Hepatic stellate cell (primary cell): ENCODE measurements around the gene FGGY.
A peak's percentile ranks its signal among the peaks of the same experiment; 100 is the strongest.
"Not testable (repeated sequence)": the region's sequence is repeated elsewhere in the genome, so short reads cannot be mapped to it uniquely, and the experiment has no call there.

Experiments used
- DNase-seq: peaks from one replicate; pipeline ENCODE4 v3.0.0; 2011; ENCODE audit warnings: low spot score

FGGY gene

GRCh38 chr1:59289570-59289969 lies 7.3 kb upstream of the FGGY start:
- no peak for DNase-seq

DNA sequence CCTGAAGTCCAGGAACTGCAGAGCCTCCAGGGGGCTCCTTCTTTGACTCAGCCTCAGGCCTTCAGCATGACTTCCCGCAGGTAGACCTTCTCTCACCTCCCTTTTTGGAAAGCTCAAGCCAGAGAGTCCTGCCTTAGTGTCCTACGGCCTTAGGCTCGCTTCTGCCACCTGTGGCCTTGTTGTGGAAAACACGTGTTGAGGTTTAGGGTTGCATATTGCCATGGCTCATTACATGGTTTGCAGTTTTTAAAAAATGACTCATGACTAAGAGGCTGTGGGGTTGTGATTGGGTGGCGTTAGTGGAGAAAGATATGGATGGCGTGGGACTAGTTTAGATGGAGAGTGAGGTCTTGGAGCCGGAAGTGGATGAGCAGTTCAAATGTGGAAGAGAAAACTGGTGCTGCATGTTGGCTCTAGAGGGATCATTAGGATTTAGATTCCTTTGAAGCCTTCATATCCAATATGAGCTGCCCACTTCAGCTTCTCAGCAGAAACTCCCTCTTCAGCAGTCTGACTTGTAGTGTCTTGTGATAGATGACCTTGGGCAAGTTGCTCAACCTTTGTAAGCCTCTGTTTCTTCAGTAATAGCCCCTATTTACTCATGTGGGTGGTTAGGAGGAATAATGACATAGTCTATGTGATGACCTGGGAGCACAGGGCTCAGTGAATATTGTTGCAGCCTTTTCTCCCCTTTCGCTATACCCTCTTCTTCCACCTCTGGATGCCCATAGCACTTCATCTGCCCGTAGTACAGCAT lies 6.5 kb upstream of the FGGY start:
- peak; percentile 17 for DNase-seq

- DNase-seq: no peak
Measured at GRCh38 chr1:59291561-59291960, 5.3 kb upstream of the FGGY start.

GRCh38 chr1:59292562-59292961 lies 4.3 kb upstream of the FGGY start:
- DNase-seq: no peak

GRCh38 chr1:59293206-59293605 lies 3.7 kb upstream of the FGGY start:
- no peak for DNase-seq

DNA sequence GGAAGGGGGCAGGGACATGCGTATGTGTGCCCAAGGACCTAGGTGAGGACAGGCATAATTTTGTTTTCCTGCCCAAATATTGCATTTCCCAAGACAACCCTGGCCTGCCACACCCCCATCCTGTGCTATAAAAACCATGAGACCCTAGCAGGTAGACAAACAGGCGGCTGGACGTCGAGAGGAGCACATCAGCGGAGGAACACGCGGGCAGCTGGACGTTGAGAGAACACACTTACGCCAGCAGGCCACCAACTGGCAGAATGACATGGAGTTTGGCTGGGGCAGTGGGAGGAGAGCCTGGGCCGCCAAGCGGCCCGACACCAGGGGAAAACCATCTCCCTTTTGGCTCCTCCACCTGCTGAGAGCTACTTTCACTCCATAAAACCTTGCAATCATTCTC lies 3.0 kb upstream of the FGGY start:
- DNase-seq: no peak

DNA sequence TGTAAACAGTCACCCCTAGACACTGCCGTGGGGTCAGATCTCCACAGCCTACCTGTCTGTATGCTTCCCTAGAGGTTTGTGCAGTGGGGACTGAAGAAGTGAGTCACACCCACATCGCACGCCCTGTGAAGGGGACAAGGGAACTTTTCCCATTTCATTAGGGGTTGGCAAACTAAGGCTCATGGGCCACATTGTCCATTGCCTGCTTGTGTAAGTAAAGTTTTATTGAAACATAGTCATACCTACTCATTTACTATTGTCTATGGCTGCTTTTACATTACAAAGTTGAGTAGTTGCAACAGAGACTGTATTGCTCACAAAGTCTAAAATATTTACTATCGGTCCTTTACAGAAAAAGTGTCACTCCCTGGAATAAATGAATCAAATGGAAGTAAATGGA lies 2.5 kb upstream of the FGGY start:
- no peak for DNase-seq

GRCh38 chr1:59295618-59296017 lies 1.3 kb upstream of the FGGY start:
- no peak for DNase-seq

- no peak for DNase-seq
Measured at GRCh38 chr1:59298026-59298583, 1.2 kb downstream of the FGGY start.

- no peak for DNase-seq
Measured at GRCh38 chr1:59298710-59299346, 1.9 kb downstream of the FGGY start.

GRCh38 chr1:59299670-59300069 lies 2.8 kb downstream of the FGGY start:
- DNase-seq: not testable (repeated sequence)

DNA sequence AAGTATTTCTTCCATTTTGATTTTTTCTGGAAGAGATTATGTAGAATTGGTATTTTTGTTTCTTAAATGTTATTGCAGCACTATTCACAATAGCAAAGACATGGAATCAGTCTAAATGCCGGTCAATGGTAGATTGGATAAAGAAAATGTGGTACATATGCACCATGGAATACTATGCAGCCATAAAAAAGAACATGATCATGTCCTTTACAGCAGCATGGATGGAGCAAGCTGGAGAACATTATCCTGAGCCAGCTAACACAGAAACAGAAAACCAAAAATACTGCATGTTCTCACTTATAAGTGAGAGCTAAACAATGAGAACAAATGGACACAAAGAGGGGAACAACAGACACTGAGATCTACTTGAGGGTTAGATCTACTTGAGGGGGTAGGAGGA lies 5.4 kb downstream of the FGGY start:
- DNase-seq: no peak

DNA sequence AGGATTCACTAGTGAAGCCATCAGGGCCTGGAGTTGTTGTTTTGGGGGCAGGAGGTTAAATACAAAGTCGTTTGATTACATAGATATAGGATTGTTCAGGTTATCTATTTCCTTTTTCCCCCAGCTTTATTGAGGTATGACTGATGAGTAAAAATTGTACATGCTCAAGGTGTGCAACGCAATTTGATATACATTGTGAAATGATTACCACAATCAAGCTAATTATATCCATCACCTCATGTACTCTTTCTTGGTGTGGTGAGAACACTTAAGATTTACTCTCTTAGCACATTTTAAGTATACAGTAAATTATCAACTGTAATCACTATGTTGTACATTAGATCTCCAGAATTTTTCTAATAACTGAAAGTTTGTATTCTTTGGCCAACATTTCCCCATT lies 6.0 kb downstream of the FGGY start:
- DNase-seq: no peak

DNA sequence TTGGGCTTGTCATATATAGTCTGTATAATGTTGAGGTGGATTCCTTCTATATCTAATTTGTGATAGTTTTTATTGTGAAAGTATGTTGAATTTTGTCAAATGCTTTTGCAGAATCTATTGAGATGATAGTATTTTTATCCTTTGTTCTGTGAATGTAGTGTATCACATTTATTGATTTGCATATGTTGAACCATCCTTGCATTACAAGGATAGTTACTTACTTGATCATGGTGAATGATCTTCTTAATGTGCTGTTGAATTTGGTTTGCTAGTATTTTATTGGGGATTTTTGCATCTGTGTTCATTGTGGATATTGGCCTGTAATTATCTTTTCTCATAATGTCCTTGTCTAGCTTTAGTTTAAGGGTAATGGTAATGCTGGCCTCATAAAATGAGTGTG lies 8.3 kb downstream of the FGGY start:
- DNase-seq: no peak

DNA sequence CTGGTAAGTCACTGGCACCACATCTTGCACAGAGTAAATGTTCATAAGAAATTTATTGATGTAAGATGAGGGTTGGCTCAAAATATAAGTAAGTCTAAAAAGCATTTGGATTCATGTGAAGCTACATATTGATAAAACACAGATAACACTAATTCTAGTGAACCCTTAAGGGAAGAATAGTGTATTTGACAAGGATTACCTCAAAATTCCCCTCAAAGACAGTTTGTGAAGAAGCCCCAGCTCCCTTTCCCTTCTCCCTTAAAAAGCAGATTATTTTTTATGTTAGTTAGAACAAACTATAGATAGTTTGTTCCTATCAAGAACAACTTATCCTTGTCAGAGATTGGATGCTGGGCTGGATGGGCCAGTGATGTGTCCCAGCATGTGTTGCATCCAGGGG lies 10.7 kb downstream of the FGGY start:
- no peak for DNase-seq

GRCh38 chr1:59308839-59309238 lies 11.9 kb downstream of the FGGY start:
- no peak for DNase-seq

DNA sequence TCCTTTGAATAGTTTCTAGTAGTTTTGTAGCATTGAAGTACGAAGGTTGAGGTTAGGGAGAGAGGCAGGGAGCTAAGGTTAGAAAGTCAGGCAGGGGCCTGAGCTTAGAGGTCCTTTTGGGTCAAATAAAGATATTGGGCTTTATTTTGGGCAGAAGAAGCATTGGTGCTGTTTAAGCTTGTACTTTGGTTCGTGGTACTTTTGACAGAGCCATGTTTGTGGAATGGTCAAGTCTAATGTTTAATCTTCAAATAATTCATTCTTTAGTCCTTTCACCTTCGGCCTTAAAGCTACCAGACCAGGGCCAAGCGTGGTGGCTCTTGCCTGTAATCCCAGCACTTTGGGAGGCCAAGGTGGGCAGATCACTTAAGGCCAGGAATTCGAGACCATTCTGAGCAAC lies 12.5 kb downstream of the FGGY start:
- no peak for DNase-seq

DNA sequence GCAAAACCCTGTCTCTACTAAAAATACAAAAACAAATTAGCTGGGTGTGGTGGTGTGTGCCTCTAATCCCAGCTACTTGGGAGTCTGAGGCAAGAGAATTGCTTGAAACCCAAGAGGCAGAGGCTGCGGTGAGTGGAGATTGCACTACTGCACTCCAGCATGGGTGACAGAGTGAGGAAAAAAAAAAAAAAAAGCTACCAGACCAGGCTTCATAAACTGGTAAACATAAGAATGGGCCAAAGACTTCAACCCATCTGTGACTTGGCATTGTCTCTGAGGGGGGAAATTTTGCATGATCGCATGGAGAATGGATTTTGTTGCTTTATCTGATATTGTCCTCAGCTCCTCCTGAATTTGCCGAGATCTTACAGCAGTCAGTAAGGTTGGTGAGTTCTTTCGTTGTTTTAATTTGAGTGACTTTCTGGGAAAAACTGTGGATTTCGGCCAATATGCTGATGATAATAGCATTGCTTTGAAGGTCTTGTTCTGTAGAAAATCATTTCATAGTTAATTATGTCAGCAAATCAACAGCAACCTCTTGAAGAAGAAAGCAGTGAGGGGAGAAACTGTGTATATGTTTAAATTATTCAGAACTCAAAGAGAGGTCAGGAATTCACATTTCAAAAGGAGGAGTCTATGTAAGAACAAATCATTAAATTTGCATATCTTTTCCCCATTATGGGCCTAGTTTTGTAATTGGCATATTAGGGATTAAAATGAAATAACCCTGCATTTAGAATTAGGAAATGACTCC lies 13.1 kb downstream of the FGGY start:
- DNase-seq: no peak

DNA sequence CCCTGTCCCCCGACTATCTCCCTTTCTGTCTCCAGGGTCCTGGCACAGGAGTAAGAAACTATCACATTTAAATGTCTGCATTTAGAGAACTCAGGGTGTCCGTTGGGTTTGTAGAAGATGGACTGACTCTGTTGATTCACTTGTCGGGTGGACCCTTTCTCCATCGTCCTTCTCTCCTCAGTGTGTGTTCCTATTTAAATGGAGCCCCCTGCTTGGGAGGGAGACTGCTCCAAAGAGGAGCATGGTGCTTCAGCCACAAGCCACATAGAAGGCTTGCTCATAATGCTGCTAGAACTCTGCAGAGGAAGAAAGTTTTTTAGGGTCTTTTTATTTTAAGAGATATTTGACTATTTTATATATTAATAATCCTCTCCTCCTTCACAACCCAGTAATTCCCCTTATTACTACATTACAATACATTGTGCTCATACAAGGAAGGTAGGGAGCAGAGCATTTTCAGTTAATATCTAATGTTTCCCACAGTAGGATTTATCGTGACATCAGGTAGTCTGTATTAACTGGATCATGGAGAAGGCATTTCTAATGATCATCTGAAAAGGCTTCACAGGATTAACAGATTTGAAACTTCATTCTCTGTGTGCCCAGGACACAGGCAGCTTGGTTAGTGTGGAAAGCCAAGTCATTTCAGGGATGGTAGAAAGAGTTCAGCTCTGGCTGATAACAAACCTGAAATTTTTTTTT lies 13.8 kb downstream of the FGGY start:
- DNase-seq: no peak

DNA sequence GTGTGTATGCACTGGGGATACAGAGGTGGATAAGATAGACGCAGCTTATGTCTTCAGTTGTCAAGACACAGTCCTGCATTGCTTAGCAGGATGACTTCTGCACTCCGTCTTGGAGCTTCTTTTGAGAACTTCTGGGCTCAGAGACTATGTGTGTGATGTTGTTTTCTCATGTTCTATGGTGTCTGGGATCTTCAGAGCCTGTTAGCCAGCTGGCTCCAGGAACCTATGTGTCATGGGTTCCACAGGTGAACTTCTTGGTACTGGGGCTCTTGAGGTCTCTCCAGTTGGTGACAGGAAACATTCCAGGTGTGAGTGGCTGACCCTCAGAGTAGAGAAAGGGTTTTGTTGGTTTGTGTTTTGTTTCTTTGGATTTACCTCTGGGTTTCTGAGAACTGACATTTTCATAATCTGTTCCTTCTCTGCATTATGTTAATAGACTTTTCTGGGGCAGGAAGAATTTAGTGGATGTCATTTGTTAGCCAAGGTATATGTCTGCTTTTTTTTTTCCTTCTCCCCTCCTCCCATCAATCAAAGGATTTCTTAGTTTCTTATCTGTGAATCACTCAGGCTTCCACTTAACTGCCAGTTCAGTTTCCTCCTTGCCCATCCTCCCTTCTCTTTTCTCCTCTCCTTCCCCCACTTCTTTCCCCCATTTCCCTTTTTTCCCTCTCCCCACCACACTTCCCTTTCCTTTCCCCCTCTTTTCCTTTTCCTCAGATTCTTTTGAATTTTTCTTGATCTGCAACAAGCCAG lies 18.1 kb downstream of the FGGY start:
- no peak for DNase-seq
